Gastroesophageal sphincter (tissue), 4 donors: ENCODE results near the gene HEBP1. TPM values are rescaled to one million over a fixed set of nuclear protein-coding genes. Genes with fewer than 3 reads are reported as not detected.

Experiments
- ATAC-seq: fragments of 150-250 bp; one replicate; pipeline ENCODE4 v1.9.1; 2016; ENCODE audit warnings: mild to moderate bottlenecking, moderate library complexity
- H3K27ac ChIP-seq, 4 donors: fragments of 200-600 bp; sonication (generic) in 3 of 4; 1 replicate in 3 of 4; 2 replicates in 1 of 4; pipeline ENCODE4 v1.5.1; 2016 to 2019
- H3K27me3 ChIP-seq: fragments of 200-600 bp; sonication (generic); one replicate; pipeline ENCODE4 v1.5.1; 2019
- H3K36me3 ChIP-seq, 2 donors: fragments of 200-600 bp; sonication (generic); one replicate each; pipeline ENCODE4 v1.5.1; 2019; ENCODE audit warnings: control low read depth in 1 of 2
- H3K4me1 ChIP-seq, 3 donors: fragments of 200-600 bp; sonication (generic); 1 replicate in 2 of 3; 2 replicates in 1 of 3; pipeline ENCODE4 v1.5.1; 2016 to 2019; ENCODE audit warnings: control low read depth in 2 of 3
- H3K4me3 ChIP-seq, 2 donors: fragments of 200-600 bp; sonication (generic); one replicate each; pipeline ENCODE4 v1.5.1; 2019; ENCODE audit warnings: mild to moderate bottlenecking in 1 of 2, moderate library complexity in 1 of 2
- H3K9me3 ChIP-seq, 3 donors: fragments of 200-600 bp; sonication (generic); one replicate each; pipeline ENCODE4 v1.5.1; 2017 to 2019; ENCODE audit warnings: control low read depth in 2 of 3
- EP300 ChIP-seq: sonication (generic); formaldehyde crosslinking; IDR thresholded peaks from one replicate; pipeline ENCODE4 v1.6.1; 2017; ENCODE audit warnings: antibody characterized with exemption, mild to moderate bottlenecking
- POLR2A ChIP-seq, 2 donors: fragments of 450-650 bp; IDR thresholded peaks; one replicate each; pipeline ENCODE4 v1.6.1; 2017; ENCODE audit warnings: antibody characterized with exemption in 2 of 2, mild to moderate bottlenecking in 2 of 2, moderate library complexity in 1 of 2
- POLR2AphosphoS5 ChIP-seq: sonication (generic); formaldehyde crosslinking; IDR thresholded peaks from one replicate; pipeline ENCODE4 v1.6.1; 2017; ENCODE audit warnings: antibody characterized with exemption
- WGBS, 2 donors: methylation state at CpG; one replicate each; pipeline ENCODE4 v1.1.5; 2018; ENCODE audit warnings: low coverage in 1 of 2; 5-methylcytosine and 5-hydroxymethylcytosine counted together
- total RNA-seq, 4 donors: library from RNA; depleted of rRNA; stranded (reverse); fragments of >200 nt; gene quantifications; one replicate each; pipeline ENCODE4 v1.1.0, GENCODE V29; 2016
- TF ChIP-seq, protein P1 (sequence below), 4 experiments: fragments of 200-600 bp in 2 of 4; fragments of 450-650 bp in 2 of 4; sonication (generic) in 1 of 4; IDR thresholded peaks; one replicate each; pipeline ENCODE4 v1.5.1; 2017 to 2019; ENCODE audit warnings: antibody characterized with exemption in 4 of 4, mild to moderate bottlenecking in 2 of 4, moderate library complexity in 2 of 4

The HEBP1 gene
- total RNA-seq, 4 donors from 2014 or later = 33.8 to 47.5 (median 41.9) TPM

DNA sequence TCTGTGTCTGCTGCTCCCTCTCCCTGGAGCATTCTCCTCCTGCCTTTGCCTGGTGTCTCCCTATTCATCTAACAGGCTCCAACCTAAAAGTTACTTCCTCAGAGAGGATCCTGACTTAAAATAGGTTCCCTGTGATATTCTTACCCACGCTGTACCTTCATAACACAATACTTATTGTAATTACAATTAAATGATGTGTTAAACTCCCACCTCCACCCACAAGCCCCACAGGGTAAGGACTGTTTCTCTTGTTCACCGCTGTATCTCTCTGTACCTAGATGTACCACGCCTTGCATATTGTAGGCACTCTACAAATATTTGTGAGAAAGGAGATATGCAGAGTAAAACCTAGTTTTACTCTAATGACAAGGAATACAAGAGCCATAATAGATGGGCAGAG lies 5.0 kb downstream of the HEBP1 start:
- peaks cover 0 to 63% (median 8%) of the 10 kb centered on the region in 3 donors for H3K4me1 ChIP-seq
- 90% methylated on average over 3 of the region's 3 CpGs; no CpG with 5 or more reads in 1 of the 2 donors for WGBS, 2 donors
- no peak overlapping the region for H3K4me3 ChIP-seq
- ATAC-seq = no peak
- TF ChIP-seq, protein P1, sequence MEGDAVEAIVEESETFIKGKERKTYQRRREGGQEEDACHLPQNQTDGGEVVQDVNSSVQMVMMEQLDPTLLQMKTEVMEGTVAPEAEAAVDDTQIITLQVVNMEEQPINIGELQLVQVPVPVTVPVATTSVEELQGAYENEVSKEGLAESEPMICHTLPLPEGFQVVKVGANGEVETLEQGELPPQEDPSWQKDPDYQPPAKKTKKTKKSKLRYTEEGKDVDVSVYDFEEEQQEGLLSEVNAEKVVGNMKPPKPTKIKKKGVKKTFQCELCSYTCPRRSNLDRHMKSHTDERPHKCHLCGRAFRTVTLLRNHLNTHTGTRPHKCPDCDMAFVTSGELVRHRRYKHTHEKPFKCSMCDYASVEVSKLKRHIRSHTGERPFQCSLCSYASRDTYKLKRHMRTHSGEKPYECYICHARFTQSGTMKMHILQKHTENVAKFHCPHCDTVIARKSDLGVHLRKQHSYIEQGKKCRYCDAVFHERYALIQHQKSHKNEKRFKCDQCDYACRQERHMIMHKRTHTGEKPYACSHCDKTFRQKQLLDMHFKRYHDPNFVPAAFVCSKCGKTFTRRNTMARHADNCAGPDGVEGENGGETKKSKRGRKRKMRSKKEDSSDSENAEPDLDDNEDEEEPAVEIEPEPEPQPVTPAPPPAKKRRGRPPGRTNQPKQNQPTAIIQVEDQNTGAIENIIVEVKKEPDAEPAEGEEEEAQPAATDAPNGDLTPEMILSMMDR (IDR thresholded peaks at IDR 0.05) = no peak
- TF ChIP-seq EP300 (no peak), POLR2A (IDR thresholded peaks at IDR 0.05) (no peak), POLR2AphosphoS5 (no peak)
- H3K9me3 ChIP-seq = no peaks in the 10 kb centered on the region
- H3K36me3 ChIP-seq = no peaks in the 10 kb centered on the region
- no peak overlapping the region for H3K27ac ChIP-seq
- H3K27me3 ChIP-seq = no peaks in the 10 kb centered on the region

DNA sequence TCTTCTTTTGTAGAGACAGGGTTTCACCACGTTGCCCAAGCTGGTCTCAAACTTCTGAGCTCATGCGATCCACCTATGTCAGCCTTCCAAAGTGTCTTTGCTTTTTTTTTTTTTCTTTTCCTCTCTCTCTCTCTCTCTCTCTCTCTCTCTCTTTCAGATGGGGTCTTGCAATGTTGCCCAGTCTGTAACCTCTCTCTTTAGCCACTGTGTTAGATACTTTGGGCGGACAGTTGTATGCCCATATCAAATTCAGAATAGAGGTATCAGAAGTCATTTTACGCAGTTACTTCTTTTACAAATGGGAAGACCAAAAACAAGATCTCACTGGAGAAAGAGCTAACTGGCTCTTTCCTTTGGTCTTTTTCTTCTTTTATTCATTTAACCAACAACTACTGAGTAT lies 6.7 kb downstream of the HEBP1 start:
- ATAC-seq = no peak
- Histone ChIP-seq H3K4me3 (peak overlapping the region in 1 of 2 donors; percentile 17), H3K9me3 (no peaks in the 10 kb centered on the region), H3K27ac (peak overlapping the region; percentile 61 to 75 (median 71)), H3K36me3 (peaks cover 0 to 11% of the 10 kb centered on the region in 2 donors), H3K4me1 (peaks cover 0 to 50% (median 2%) of the 10 kb centered on the region in 3 donors), H3K27me3 (no peaks in the 10 kb centered on the region)
- TF ChIP-seq POLR2AphosphoS5 = no peak
- no peak for TF ChIP-seq EP300
- TF ChIP-seq, protein P1 (IDR thresholded peaks at IDR 0.05) = no peak
- TF ChIP-seq POLR2A (IDR thresholded peaks at IDR 0.05) = no peak
- WGBS, 2 donors = 90 to 93% methylated on average over 3 to 4 of the region's 4 CpGs

DNA sequence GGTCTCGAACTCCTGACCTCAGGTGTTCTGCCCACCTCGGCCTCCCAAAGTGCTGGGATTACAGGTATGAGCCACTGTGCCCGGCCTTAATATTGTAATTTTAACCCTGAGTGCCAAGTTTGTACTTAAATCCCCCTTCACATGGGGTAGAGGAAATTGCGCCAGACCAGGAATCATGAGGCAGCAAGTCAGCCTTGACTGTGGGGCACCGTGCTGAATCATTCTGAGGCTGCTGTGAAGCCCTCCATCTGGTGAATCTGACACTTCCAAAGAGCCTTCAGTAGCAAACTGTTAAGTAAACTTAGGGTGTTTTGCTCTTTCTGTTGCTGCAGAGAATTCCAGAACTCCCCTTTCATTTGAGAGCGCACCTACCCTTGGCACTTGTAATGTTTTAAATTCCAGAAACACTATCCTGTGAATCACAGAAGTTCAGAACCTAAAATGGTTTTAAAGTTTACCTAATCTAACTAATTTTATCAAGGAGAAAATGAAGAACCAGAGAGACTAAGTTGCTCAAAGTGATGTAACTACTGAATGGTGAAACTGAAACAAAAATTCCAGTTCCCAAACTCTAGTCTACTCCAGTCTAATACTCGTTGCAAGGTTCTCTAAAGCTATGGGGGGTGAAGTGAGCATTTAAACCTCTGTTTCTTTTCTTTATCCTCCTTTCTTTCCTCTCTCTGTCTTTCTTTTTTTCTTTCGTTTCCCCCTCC lies 7.5 kb downstream of the HEBP1 start:
- H3K4me1 ChIP-seq = peaks cover 0 to 42% (median 2%) of the 10 kb centered on the region in 3 donors
- H3K27ac ChIP-seq = peak overlapping the region; percentile 61 to 75 (median 71)
- peak overlapping the region; percentile 6 to 17 for H3K4me3 ChIP-seq
- peak; percentile 57 for TF ChIP-seq POLR2AphosphoS5
- TF ChIP-seq, protein P1 (IDR thresholded peaks at IDR 0.05) = no peak
- H3K36me3 ChIP-seq = peaks cover 0 to 17% of the 10 kb centered on the region in 2 donors
- no peaks in the 10 kb centered on the region for H3K9me3 ChIP-seq
- H3K27me3 ChIP-seq = no peaks in the 10 kb centered on the region
- 42 to 51% methylated on average over 4 to 8 of the region's 8 CpGs for WGBS, 2 donors
- peak; percentile 93 for ATAC-seq

DNA sequence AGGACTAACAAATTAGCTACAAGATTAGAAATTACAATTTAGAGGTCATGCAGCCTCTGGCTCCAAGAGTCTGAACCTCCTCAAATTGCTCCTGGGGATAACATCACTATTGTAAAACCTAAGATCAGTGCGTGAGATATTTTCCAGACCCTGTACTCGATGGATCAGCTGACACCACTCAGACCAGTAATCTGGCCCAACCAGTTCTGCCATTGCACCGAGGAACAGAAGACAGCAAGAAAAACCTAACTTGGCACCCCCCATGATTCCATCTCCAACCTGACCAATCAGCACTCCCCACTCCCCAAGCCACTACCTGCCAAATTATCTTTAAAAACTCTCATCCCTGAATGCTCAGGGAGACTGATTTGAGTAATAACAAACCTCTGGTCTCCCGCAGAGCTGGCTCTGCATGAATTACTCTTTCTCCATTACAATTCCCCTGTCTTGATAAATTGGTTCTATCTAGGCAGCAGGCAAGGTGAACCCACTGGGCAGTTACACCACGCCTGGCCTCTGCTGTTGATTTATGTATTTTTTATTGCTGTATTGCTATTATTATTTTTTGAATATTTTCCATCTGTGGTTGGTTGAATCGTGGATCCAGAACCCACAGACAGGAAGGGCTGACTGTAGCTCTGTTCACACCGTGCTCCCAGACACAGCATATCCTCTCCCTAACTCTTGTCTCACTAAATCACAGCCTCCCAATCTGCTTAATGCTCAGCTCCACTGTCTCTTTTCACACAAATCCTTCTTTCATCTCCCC lies 9.2 kb downstream of the HEBP1 start:
- no peaks in the 10 kb centered on the region for H3K9me3 ChIP-seq
- TF ChIP-seq, protein P1 (IDR thresholded peaks at IDR 0.05) = no peak
- TF ChIP-seq EP300 (no peak), POLR2A (IDR thresholded peaks at IDR 0.05) (no peak), POLR2AphosphoS5 (no peak)
- peaks cover 0 to 33% (median 2%) of the 10 kb centered on the region in 3 donors for H3K4me1 ChIP-seq
- ATAC-seq = no peak
- no peaks in the 10 kb centered on the region for H3K27me3 ChIP-seq
- WGBS, 2 donors = 41 to 56% methylated on average over 4 to 7 of the region's 7 CpGs
- no peak overlapping the region for H3K27ac ChIP-seq
- no peak overlapping the region for H3K4me3 ChIP-seq
- H3K36me3 ChIP-seq = peaks cover 0 to 34% of the 10 kb centered on the region in 2 donors
